HG03060 (cell line): ENCODE data around the gene ANKRD60.
A peak's percentile ranks its signal among the peaks of the same experiment; 100 is the strongest.

Experiments used
- ATAC-seq: cut with Tn5 transposase; IDR thresholded peaks from one replicate; pipeline ENCODE4 v1.9.1; 2021; ENCODE audit warnings: low read depth, moderate number of reproducible peaks; ENCODE audit not compliant: unreplicated experiment

Gene ANKRD60

DNA sequence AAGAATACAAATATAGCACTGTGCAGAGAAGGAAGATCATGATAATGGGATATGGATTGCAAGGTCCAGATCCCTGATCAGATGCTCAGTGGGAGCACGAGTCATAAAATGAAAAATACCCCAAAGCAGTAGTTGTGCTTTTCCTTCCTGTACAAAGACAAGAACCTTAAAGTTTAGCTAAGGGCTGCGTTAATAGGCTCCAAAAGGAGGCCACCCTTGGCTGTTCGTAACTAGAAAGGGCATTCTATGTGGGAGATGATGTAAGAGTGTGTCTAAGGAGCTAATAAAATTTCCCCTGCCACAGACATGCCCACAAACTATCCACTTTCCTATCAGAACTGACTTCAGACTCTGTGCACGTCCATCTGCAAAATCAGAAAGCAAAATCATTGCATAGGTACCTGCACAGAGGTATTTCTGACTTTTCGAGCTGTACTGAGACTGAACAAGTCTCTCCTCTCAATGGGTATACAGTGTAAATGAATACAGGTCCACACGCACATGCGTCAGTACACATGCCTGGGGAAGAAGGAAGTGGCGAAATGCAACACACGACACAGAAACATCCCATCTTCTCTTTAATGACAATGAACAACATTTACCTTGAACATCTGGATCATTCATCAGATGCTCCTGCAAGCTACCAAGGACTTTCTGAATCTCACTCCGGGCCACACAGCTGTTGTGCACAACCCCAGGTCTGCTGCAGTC is 16.9 kb upstream of the ANKRD60 start:
- no peak for ATAC-seq

DNA sequence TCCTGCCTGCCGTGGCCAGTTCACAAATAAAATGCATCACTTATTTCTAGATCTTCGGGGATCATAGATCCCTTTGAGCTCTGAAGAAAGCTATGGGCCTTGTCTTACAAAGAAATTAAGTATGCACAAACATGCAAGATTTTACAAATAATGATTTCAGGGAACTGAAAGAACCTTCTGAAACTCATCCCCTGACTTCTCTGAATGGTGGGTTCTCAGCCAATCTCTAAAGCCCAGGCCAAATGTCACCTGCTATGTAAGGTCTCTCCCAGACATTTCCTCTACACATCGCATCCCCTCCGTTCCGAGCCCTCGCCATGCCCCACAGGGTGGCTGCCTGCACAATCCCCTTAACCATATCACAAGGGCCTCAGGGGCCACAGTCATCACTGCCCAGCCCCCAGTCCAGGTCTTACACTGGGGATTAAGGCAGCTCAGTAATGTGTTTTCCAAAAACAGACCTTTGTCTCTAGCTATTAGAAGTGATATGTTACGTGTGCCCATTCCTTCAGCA is 16.1 kb upstream of the ANKRD60 start:
- ATAC-seq: no peak

DNA sequence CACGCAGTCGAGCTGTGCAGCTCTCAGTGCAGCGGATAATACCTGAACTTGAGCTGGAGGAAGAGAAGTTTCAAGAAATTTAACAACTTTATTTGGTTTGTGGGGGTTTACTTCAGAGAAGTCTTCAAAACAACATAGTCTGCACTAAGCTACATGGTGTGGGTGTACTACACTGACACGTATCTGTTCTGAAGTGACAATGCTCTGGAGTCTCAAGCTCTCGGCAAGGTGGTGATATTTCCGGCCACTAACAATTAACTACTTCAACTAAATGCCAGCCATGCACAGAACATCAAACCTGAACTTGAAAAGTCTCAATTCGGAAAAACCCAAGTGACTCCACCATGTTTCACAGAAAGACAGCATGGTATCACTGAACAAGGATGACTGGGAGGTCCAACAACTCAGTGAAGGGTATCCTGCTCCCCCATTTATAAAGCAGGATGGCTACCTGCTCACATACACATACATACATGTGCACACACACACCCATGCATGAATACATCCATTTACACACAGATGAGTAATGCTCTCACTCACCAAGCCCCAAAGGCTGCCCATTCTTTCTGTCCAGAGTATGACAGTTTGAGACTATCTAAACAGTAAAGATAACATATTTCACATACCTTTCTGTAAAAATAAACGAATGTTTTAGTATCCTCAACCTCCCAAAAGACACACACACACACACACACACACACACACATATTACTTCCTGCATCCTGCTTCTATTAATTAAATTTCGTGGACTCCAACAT is 15.4 kb upstream of the ANKRD60 start:
- ATAC-seq: no peak

DNA sequence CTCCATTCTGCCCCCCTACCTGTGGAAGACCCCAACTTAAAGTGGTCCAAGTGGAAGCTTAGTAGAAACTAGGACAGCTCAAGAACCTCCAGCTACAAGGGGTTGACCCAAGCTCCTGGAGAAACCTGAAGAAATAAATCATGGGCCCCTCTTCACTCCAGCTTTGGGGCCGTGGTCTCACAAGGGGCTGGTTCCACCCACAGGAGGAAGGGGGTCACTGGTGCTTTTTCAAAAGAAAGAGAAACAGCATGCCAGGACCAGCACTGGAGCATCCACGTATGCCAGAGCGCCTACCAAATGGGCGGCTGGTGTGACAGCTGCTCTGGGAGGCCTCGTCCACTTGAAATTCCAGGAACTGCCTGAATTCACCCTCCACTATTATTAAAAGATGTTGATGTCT is 14.4 kb upstream of the ANKRD60 start:
- no peak for ATAC-seq

DNA sequence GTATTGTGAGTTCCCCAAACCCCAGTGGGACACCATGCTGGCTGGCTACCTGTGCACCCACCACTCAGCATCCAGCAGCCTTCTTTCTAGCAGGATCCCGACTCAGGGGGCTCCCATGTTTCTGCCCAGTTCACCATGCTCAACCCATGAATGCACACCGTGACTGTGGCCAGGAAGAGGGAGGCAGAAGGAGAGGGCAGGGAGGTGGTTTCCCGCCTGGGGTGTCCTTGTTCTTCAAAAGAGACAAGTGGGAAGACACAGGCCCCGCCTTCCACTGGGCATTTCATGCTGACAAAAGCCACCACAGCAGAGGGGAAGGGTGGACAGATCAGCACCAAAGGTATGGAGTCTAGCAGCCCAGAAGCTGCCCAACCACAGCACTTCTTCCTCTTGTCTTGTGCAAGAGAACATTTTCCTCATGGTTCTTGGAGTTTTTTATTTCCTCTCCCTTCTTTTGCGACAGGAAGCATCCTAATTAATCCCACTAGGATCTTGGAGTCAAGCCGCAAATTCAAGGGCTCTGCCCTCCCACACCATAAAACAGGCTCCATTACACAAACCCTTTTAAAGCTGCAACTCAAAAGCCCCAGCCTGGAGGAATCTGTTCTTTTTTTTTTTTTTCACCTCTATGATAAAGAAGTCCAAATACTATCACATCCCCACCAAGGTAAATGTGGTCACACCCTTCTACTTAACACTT is 13.5 kb upstream of the ANKRD60 start:
- no peak for ATAC-seq

DNA sequence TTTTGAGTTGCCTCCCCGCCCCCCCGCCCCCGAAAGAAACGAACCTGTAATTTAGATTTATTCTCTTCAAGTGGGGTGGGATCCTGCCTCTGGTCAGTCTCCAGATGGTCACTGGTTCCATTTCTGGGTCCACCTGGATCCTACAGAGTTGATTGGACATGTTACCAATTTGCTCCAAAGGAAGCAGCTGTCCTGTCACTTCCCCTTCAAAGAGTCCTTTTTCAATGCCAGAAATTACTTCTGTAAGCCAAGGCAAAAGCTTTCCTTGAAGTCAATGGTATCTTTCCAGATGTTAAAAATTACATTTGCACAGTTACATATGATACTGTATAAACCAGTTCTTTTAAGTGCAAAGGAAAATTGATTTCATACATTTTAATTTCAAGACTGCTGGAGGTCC is 12.0 kb upstream of the ANKRD60 start:
- ATAC-seq: no peak

DNA sequence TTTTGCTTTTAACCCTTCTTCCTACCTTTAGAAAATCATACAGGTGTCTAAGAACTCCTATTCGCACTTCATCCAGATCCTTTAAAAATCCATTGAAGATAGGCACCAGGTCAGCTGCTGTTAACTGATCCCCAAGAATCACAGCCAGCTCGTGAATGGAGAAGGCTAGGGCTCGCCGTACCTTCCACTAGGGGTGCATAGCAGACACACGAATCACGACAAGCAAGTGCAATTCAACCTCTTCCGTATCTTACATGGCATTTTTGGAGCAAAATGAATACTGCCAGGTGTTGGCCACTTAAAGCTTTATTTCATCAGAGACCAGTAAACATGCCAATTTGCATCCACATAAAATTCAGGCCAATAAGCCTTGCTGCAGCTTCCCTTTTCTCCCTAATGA is 10.8 kb upstream of the ANKRD60 start:
- ATAC-seq: no peak

DNA sequence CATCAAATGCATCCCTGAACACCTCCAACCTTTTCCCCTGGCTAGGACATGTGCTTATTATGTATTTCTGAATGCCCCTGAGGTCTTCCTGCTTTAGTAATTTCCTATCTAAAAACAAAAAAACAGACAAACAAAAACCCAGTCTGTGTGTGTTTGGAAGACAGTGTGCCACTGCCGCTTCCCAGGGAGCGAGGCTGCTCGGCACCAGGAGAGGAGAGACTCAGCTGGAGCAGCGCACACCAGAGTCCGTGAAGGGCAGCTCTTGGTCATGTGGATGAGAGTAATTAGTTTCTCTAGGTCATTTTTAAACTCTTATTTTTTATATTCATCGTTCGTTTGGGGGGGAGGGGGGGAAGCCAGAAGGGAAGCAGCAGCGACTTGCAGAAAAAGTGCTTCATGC is 10.0 kb upstream of the ANKRD60 start:
- no peak for ATAC-seq

DNA sequence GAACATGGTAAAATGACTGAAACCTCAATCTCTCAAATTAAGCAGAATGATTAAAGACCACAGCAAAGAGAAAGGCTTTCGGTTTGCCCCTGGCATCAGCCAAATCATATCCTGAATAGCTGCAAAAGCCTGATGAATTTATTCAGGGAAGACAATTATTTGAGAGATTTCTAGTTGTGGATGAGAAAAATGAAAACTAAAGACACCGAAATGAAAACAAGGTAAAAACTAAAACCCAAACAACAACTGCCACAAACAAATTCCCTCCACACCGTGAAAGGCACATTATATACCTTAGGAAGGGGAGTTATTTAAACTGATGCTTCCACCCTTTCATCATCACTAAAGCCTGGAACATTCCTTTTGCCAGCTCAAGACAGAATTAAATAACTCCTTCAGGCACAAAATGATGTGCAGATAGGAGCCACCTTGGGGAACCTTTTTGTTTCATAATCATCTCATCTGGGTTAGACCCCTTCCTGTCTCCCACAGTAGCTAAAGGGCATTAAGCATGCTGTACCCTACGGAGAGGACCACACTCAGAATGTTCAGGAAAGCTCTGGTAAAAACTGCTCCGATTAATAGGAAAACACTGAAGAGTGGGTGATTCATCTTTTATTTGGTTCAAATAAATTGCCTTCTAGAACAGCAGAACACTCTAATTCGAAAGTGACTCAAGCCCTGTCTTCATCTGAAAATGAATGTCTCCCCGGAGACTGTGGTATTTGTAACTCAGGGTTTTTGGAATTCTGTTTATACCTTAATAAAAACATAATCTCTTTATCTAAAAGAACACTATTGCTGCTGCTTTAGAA is 9.1 kb upstream of the ANKRD60 start:
- no peak for ATAC-seq

DNA sequence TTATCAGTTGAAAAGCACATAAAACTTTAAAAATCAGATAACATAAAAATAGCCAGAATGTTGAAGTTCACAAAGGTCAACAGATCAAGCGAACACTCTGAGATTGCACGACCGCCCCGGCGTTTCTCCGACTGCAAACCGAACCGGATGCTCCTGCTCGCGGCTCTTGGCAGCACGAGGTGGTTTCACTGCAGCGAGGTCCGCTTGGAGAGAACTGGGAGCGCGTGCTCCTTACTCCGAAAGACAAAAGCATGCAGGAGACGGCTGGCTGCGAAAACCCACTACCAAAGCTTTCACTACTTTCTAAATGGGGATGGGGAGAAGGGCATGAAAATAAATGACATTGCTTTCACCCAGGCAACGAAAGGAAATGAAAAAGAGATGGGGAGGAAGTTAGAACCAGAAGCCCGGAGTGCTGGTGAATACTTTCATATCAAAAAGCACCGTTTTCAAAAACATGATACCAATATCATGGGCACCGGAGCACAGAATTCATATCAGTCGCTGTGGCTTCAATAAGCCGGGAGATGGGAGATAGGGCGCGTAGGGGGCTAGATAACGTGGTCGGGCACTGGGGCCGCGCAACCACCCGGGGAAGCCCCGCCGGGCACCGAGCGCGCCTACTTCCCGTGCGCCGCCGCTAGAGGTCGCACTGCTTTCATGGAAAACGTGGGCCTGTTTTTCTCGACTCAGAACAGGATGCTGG is 8.3 kb upstream of the ANKRD60 start:
- peak; percentile 44 for ATAC-seq

DNA sequence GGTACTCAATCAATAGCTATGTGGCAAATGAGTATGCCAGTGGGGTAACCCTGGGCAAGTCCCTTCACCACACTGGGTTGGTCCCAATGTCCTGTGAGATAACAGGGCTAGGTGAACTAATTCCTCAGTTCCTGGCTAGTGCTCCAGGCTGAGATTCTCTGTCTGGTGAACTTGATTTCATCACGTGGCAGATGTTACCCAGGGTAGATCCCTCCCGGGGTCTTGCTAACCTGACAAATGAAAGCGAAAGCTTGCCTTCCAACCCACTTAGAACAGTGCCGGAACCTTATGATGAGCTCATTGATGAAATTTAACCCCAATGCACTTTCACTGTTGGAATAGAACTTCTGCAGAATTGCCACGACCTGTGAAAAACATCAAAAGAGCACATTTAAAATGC is 6.6 kb upstream of the ANKRD60 start:
- ATAC-seq: no peak

DNA sequence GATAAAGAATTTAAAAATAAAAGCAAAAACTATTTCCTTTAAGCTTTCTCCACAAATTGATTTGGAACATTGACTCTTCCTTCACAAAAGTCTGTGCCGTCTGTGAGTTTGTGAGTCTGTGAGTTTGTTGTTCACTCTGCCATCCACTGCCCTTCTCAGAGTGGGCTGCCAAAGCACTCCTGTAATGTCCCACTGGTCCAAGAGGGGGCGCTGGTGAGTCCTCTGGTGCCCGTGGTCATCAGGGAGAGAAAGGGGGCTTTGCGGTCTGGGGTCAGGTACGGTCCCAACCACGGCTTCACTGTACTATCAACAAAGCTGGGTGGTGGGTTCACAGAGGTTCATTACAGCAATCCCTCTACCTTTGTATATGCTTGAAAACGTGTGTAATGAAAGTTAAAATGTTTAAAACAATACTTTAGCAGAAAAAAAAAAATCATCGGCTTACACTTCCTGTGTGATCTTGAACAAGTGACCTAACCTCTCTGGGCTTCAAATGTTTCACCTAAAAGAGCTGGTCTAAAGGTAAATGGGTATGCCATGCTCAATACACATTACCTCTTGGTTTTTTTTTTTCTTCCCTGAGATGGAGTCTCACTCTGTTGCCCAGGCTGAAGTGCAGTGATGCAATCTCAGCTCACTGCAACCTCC is 5.6 kb upstream of the ANKRD60 start:
- no peak for ATAC-seq

DNA sequence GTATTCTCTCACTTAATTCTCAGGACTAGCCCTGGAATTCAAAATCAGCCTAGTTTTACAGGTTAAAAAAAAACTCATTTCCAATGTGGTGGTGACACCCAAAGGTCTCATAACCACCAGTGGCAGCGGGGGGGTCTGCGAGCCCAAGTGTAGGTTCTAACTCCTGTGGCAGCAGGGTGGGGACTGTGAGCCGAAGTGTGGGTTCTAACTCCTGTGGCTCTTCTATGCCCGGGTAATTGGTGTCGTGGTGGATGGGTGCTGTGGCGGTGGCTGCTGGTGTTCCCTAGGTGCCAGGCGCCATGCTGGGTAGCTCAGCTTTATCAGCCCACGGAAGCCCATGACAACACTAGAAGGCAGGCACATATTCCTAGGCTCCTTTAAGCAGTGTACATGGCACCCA is 4.9 kb upstream of the ANKRD60 start:
- no peak for ATAC-seq

DNA sequence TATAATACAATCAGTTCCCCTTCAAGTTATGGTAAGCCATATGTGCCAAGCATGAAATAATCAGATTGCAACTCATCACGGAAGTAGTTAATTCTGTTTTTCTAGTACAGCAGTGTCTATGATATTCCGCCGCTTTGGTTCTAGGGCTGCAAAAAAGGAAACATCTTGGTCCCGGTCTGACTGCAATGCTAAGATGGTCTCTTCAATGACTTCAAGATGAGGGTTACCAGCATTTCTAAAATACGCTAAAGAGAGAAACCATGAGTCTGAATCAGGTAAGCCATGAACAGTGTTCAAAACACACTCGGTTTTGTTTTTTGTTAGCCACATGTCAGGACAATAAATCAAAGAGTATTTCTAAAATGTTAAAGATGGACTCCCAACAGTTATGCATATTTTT is 3.2 kb upstream of the ANKRD60 start:
- no peak for ATAC-seq

DNA sequence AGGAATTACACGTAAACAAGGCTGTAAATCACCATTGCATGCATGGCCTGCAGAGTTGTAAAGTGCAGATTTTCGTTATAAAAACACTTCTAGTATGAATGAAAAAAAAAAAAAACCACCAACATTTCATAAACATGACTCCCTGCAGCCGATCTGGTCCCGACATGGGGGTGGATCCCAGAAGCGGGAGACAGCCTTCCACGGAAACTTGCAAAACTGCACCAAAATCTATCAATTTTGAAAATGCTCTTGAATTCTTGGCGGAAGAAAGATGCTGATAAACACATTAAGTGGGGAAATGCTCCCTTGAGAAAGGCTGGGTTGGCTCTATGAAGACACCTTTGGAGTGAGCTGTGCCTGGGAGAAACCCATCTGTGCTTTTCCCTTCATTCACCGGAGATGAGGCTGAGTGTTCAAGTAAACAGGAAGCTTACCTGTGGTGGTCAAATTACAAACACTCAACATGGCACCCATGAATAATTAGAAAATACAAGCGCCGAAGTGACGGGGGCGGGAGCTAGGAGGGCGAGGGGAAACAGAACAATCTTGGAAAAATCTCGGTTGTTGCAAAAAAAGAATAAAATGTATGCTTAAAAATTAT is 845 bp upstream of the ANKRD60 start:
- ATAC-seq: no peak

DNA sequence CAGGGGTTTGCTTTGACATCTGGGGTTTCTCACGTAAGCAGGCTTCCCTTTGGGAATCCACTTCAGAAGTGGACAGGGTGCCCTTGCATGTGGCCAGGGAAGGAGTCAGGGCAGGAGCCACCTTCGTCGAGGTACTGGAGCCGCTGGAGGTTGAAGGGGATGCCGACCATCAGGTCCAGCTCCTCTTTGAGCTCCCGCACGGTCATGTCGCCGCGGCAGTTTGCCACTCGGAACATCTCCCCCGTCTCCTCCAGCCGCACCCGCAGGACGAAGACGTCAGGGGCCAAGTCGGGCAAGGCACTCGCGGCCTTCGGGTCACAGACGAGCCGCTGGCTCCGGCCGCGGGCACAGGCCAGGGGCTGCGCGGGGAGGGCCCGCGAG is 360 bp downstream of the ANKRD60 start:
- no peak for ATAC-seq

DNA sequence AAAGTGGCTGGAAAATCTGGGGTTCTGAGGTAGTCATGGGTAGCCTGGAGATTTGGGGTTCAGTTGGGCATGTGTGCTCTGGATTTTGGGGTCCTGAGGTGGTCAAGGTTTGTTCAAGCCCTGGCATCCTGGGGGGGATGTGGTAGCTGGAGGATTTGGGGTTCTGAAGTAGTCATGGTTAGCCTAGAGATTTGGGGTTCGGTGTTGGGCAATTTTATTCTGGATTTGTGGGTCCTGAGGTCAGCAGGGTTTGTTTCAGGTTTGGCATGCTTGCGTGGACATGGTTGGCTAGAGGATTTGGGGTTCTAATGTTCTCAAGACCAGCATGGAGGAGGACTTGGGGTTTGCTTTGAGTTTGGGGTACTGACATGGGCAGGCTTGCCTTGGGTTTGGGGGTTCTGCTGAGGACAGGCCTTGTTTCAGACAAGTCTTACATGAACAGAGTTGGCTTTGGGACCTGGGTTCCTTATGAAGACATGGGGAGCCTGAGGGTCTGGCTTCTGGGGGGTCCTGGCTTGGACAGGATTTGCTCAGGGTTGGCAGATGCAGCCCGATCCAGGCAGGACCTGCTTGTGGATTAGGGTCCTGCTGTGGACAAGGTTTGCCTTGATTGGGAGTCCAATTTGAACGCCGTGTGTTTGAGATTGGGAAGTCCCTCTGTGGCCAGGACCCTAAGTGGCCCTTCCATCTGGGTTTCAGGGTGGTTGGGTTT is 906 bp downstream of the ANKRD60 start:
- ATAC-seq: no peak

DNA sequence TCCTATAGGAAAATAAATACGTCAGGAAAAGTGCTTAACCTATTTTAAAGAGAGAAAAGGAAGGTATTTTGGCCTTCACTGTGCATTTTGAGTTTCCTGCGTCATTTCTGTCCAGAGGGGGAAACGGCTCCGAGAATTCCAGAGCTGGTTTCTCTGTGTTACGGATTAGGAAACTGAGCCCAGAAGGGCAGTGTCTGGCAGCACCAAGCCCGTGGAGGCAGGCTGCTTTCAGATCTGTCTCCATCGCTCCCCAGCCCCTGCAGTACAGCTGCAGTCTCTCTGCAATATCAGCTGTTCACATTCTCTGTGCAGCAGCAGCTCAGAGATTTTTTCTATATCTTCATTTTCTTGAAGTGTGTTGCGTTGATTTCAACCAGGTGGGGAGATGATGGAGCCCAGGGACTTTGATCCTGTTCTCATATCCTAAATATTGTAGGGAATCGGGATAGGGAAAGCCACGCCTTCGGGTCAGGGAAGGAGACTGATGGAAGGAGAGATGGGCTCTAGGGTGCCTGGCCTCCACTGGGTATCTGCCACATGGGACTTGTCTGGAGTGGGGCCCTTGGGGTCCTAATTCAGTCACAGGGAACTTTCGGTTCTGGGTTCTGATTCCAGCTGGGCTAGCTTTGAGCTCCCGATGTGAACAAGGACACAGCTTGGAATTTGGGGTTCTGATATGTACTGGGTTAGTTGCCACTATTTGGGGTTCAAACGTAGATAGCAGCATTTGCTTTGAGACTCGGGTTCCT is 2.8 kb downstream of the ANKRD60 start:
- ATAC-seq: no peak
